Neutrophil (primary cell): ENCODE data around the gene NCL.

Experiments used
- H3K27ac ChIP-seq: fragments of 200-600 bp; sonication (generic); 2 replicates; pipeline ENCODE4 v1.5.1; 2016; ENCODE audit warnings: mild to moderate bottlenecking, moderate library complexity
- H3K27me3 ChIP-seq: fragments of 200-600 bp; sonication (generic); 2 replicates; pipeline ENCODE4 v1.6.0; 2016; ENCODE audit warnings: mild to moderate bottlenecking
- H3K36me3 ChIP-seq: fragments of 200-600 bp; sonication (generic); 2 replicates; pipeline ENCODE4 v1.5.1; 2017
- H3K4me1 ChIP-seq, 2 experiments: fragments of 200-600 bp in 1 of 2; sonication (generic) in 1 of 2; 1 replicate in 1 of 2; 2 replicates in 1 of 2; pipeline versions ENCODE4 v1.5.1 to v1.6.1; 2013 to 2016; ENCODE audit warnings: low read depth in 1 of 2, low read length in 1 of 2, mild to moderate bottlenecking in 1 of 2, moderate library complexity in 1 of 2; ENCODE audit not compliant: control insufficient read depth in 1 of 2, insufficient read depth in 1 of 2
- H3K4me3 ChIP-seq, 2 experiments: fragments of 200-600 bp in 1 of 2; sonication (generic) in 1 of 2; 1 replicate in 1 of 2; 2 replicates in 1 of 2; pipeline ENCODE4 v1.5.1; 2013 to 2016; ENCODE audit warnings: low read depth in 1 of 2, low read length in 1 of 2, mild to moderate bottlenecking in 1 of 2, moderate library complexity in 1 of 2
- H3K9me3 ChIP-seq: fragments of 200-600 bp; sonication (generic); 2 replicates; pipeline ENCODE4 v1.5.1; 2016
- TF ChIP-seq, protein P1 (sequence below): fragments of 200-600 bp; sonication (generic); IDR thresholded peaks from 2 replicates; pipeline ENCODE4 v1.5.1; 2016; ENCODE audit warnings: antibody characterized with exemption

NCL gene

DNA sequence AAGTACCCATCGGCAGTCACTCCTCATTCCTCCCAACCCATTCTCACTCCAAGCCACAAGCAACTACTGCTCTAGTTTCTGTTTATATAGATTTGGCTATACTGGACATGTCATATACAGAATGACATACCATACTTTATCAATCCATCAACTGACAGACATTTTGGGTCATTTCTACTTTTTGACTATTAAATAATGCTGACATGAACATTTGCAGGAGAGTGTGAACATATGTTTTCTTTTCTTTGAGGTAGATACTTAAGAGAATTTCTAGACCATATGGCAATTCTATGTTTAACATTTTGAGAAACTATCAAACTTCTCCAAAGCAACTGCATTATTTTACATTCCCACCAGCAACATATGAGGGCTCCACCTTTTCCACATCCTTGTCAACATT lies 33.4 kb upstream of the NCL start:
- no peaks in the 10 kb centered on the region for H3K27me3 ChIP-seq
- H3K4me1 ChIP-seq, result no peaks in the 10 kb centered on the region
- no peak overlapping the region for H3K4me3 ChIP-seq
- no peaks in the 10 kb centered on the region for H3K36me3 ChIP-seq
- TF ChIP-seq, protein P1, sequence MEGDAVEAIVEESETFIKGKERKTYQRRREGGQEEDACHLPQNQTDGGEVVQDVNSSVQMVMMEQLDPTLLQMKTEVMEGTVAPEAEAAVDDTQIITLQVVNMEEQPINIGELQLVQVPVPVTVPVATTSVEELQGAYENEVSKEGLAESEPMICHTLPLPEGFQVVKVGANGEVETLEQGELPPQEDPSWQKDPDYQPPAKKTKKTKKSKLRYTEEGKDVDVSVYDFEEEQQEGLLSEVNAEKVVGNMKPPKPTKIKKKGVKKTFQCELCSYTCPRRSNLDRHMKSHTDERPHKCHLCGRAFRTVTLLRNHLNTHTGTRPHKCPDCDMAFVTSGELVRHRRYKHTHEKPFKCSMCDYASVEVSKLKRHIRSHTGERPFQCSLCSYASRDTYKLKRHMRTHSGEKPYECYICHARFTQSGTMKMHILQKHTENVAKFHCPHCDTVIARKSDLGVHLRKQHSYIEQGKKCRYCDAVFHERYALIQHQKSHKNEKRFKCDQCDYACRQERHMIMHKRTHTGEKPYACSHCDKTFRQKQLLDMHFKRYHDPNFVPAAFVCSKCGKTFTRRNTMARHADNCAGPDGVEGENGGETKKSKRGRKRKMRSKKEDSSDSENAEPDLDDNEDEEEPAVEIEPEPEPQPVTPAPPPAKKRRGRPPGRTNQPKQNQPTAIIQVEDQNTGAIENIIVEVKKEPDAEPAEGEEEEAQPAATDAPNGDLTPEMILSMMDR, result no peak
- no peak overlapping the region for H3K27ac ChIP-seq
- no peaks in the 10 kb centered on the region for H3K9me3 ChIP-seq

DNA sequence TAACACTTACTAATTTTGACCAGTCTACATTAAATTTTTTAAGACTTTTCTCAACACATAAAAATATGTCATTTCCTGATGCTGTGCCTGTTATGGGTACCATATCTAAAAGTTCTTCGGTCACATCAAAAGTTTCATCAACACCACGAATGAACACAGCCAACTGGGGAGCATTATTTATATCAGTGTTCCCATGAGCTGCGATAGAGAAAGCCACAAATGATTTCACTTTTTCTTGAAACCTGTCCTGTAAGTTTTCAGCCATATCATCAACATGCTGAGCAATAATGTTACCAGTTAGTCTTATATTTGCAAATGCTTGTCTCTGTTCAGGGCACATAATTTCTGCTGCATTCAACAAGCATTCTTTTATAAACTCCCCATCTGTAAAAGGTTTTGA lies 30.4 kb upstream of the NCL start:
- Histone ChIP-seq H3K36me3 (no peaks in the 10 kb centered on the region), H3K4me1 (no peaks in the 10 kb centered on the region), H3K9me3 (no peaks in the 10 kb centered on the region), H3K27ac (no peak overlapping the region), H3K4me3 (no peak overlapping the region), H3K27me3 (no peaks in the 10 kb centered on the region)
- TF ChIP-seq, protein P1, result no peak

DNA sequence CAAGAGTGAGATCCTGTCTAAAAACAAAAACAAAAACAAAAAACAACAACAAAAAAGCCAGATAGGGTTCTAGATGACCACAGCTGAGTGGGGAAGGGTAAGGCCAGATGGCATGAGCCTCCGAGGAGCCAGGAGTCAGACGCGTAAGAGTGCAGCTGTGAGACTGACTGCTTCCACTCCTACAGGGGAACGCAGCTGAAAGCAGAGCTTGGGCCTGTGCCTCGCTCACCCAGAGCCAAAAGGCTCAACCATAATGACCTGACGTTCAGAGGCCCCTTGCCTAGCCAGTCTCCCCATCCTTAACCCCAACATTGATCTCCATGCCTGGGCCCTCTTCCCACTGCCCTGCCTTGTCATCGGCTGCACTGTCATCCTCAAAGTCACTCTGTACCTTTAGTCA lies 26.5 kb upstream of the NCL start:
- TF ChIP-seq, protein P1, result no peak
- Histone ChIP-seq H3K27me3 (no peaks in the 10 kb centered on the region), H3K4me1 (no peaks in the 10 kb centered on the region), H3K9me3 (no peaks in the 10 kb centered on the region), H3K36me3 (no peaks in the 10 kb centered on the region), H3K27ac (no peak overlapping the region), H3K4me3 (no peak overlapping the region)

DNA sequence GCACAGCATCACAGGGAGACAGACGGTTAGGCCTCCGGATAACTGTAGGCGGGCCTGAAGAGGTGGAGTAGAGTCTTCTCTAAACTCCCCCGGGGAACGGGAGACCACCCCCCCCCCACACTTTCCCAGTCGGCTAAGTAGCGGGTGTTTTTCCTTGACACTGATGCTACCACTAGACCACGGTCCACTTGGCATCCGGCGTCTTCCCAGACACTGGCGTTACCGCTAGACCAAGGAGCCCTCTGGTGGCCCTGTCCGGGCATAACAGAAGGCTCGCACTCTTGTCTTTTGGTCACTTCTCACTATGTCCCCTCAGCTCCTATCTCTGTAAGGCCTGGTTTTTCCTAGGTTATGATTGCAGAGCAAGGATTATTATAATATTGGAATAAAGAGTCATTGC lies 25.7 kb upstream of the NCL start:
- Histone ChIP-seq H3K27ac (no peak overlapping the region), H3K36me3 (no peaks in the 10 kb centered on the region), H3K4me1 (no peaks in the 10 kb centered on the region), H3K27me3 (no peaks in the 10 kb centered on the region), H3K9me3 (no peaks in the 10 kb centered on the region), H3K4me3 (no peak overlapping the region)
- TF ChIP-seq, protein P1, result no peak

DNA sequence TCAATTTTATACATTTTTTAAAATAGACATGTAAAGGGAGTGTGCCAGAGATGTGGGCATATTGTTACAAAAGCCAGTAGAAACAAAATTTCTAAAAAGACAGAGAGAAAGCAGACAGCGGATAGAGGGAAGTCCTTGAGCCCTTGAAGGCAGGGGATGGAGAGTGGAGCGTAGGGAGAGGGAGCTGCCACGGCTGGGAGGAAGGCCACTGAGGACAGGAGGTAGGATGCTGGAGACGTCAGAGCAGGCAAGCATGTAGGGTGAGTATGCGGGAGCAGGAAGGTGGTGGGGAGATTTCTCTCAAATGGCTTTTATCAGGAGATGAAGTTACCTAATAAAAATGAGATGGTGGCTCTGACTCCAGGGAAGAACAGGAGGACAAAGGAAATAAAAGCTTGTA lies 24.0 kb upstream of the NCL start:
- Histone ChIP-seq H3K9me3 (no peaks in the 10 kb centered on the region), H3K27ac (no peak overlapping the region), H3K4me3 (no peak overlapping the region), H3K27me3 (no peaks in the 10 kb centered on the region), H3K4me1 (peaks cover 5 to 8% of the 10 kb centered on the region in 2 experiments), H3K36me3 (no peaks in the 10 kb centered on the region)
- TF ChIP-seq, protein P1, result no peak
